Mesendoderm (in vitro differentiated cells): ENCODE data around the gene FRMPD2.

ENCODE experiments used
- DNase-seq: peaks from one replicate; pipeline ENCODE4 v3.0.0; 2013
- H2AK5ac ChIP-seq: 2 replicates; pipeline ENCODE4 v1.6.1; 2013; ENCODE audit warnings: low read length, inconsistent platforms
- H2BK120ac ChIP-seq: 2 replicates; pipeline ENCODE4 v1.6.1; 2013; ENCODE audit warnings: low read depth, mild to moderate bottlenecking, low read length, moderate library complexity, mixed read lengths
- H2BK15ac ChIP-seq: replicated peaks from 2 replicates; pipeline ENCODE4 v1.6.1; 2013; ENCODE audit warnings: low read depth, mild to moderate bottlenecking, moderate library complexity
- H2BK5ac ChIP-seq: 2 replicates; pipeline ENCODE4 v1.6.1; 2013; ENCODE audit warnings: low read length, inconsistent platforms
- H3K18ac ChIP-seq: 2 replicates; pipeline ENCODE4 v1.6.1; 2013; ENCODE audit warnings: mild to moderate bottlenecking, low read length, mixed read lengths
- H3K23ac ChIP-seq: one replicate; pipeline ENCODE4 v1.6.1; 2013; ENCODE audit warnings: low read length
- H3K27ac ChIP-seq: 2 replicates; pipeline ENCODE4 v1.5.1; 2013; ENCODE audit warnings: low read depth, mild to moderate bottlenecking, inconsistent platforms, low read length, moderate library complexity
- H3K27me3 ChIP-seq: 2 replicates; pipeline ENCODE4 v1.6.1; 2013; ENCODE audit warnings: low read length, control low read depth, mild to moderate bottlenecking, inconsistent platforms; ENCODE audit not compliant: insufficient read depth, poor library complexity
- H3K36me3 ChIP-seq: 2 replicates; pipeline ENCODE4 v1.6.1; 2013; ENCODE audit warnings: low read length, inconsistent platforms; ENCODE audit not compliant: control insufficient read depth, insufficient read depth
- H3K4ac ChIP-seq: one replicate; pipeline ENCODE4 v1.6.1; 2013; ENCODE audit warnings: low read depth, mild to moderate bottlenecking, low read length, moderate library complexity
- H3K4me1 ChIP-seq: 2 replicates; pipeline ENCODE4 v1.6.1; 2013; ENCODE audit warnings: low read depth, low read length, inconsistent platforms; ENCODE audit not compliant: control insufficient read depth
- H3K4me2 ChIP-seq: 2 replicates; pipeline ENCODE4 v1.6.1; 2013; ENCODE audit warnings: low read length
- H3K4me3 ChIP-seq: 2 replicates; pipeline ENCODE4 v1.5.1; 2013; ENCODE audit warnings: mild to moderate bottlenecking, low read length
- H3K56ac ChIP-seq: one replicate; pipeline ENCODE4 v1.6.1; 2013; ENCODE audit warnings: low read length
- H3K79me1 ChIP-seq: 2 replicates; pipeline ENCODE4 v1.6.1; 2013; ENCODE audit warnings: low read length, inconsistent platforms
- H3K79me2 ChIP-seq: 2 replicates; pipeline ENCODE4 v1.6.1; 2013; ENCODE audit warnings: mild to moderate bottlenecking, low read length; ENCODE audit not compliant: control insufficient read depth, insufficient read depth
- H3K9ac ChIP-seq: 2 replicates; pipeline ENCODE4 v1.6.1; 2013; ENCODE audit warnings: low read length, inconsistent platforms
- H4K5ac ChIP-seq: one replicate; pipeline ENCODE4 v1.6.1; 2013; ENCODE audit warnings: low read length
- H4K8ac ChIP-seq: one replicate; pipeline ENCODE4 v1.6.1; 2013; ENCODE audit warnings: low read depth, mild to moderate bottlenecking, control low read depth, low read length, moderate library complexity
- WGBS: extraction: QIAGEN DNeasy Blood & Tissue Kit; methylation state at CpG from one replicate; pipeline ENCODE4 v1.1.7; 2013; ENCODE audit warnings: low lambda C conversion rate, missing lambda C conversion rate; ENCODE audit not compliant: insufficient coverage; ENCODE audit errors: extremely low coverage; 5-methylcytosine and 5-hydroxymethylcytosine counted together

Gene FRMPD2

DNA sequence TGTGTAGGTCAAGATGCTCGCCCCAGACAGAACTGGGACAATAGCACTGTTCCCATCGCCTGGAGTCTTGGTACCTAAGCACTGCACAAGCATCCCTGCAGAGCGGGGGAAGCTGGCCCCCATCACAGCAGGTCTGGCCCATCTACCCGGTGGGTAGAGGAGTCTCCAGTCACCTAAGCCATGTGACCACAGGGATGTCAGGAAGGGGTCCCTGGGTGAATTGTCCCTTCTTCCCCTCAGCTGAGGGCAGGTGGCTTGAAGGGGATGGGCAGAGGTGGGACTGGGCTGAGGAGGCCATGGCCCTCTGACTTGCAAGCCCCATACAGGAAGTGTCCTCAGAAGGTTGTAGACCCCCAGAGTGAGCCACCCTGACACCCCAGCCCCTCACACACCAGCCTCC, 39.7 kb downstream of the FRMPD2 start:
- Histone ChIP-seq H3K18ac (no peak overlapping the region), H3K4me3 (no peak overlapping the region), H3K4me1 (no peaks in the 10 kb centered on the region), H4K5ac (no peak overlapping the region), H3K79me1 (no peaks in the 10 kb centered on the region), H2BK120ac (no peak overlapping the region), H3K9ac (no peak overlapping the region), H3K27ac (no peak overlapping the region), H3K79me2 (no peaks in the 10 kb centered on the region), H3K4ac (no peak overlapping the region), H4K8ac (no peak overlapping the region), H3K4me2 (no peak overlapping the region), H2BK15ac (no peak overlapping the region), H3K27me3 (no peaks in the 10 kb centered on the region), H3K23ac (no peak overlapping the region), H3K36me3 (no peaks in the 10 kb centered on the region), H2AK5ac (no peak overlapping the region), H3K56ac (no peak overlapping the region), H2BK5ac (no peak overlapping the region)
- no peak for DNase-seq
- WGBS: no CpG with 5 or more reads among the region's 4 CpGs

DNA sequence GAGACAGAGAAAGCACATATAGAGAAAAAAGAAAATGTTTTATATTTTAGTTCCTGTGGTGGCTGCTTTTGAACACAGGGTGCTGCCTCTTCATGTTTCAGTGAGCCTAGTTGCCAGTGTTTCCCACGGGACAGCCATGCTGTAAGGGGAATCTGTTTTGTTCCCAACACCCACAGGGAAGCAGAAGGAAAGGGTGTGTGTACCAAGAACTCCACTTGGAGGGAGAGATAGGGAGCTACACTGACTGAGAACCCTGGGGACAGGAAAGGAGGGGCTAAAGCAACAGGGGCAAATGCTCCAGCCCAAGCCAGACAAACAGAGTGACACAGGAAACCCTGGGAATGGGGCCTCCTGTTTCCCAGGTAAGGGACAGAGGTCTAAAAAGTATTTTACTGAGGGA, 40.2 kb downstream of the FRMPD2 start:
- Histone ChIP-seq H3K4me2 (no peak overlapping the region), H3K4me3 (no peak overlapping the region), H2AK5ac (no peak overlapping the region), H2BK5ac (no peak overlapping the region), H3K4ac (no peak overlapping the region), H3K27ac (no peak overlapping the region), H4K8ac (no peak overlapping the region), H3K4me1 (no peaks in the 10 kb centered on the region), H2BK15ac (no peak overlapping the region), H3K36me3 (no peaks in the 10 kb centered on the region), H3K18ac (no peak overlapping the region), H3K27me3 (no peaks in the 10 kb centered on the region), H3K56ac (no peak overlapping the region), H3K23ac (no peak overlapping the region), H3K79me1 (no peaks in the 10 kb centered on the region), H2BK120ac (no peak overlapping the region), H4K5ac (no peak overlapping the region), H3K79me2 (no peaks in the 10 kb centered on the region), H3K9ac (no peak overlapping the region)
- no CpG with 5 or more reads among the region's 1 CpG for WGBS
- no peak for DNase-seq

DNA sequence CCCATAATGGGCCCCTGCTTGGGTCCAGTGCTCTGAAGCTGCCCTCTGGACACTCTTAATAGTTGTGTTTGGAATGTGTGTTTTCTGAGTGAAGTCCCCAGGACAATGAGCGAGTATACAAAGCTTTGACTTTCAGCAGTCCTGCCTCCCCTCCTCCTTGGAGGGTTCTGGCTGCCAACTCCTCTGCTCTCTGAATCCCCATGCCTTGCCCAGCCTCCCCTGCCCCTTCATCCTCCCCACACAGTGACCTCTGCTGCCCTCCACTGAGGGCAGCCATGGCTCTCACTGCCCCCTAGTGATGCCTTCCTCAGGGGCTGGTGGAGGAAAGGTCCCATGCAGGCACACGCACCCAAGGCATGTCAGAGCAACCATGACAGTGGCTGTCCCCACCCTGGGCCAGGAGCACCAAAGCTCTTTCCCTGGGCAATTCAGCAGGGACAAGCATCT, 40.9 kb downstream of the FRMPD2 start:
- Histone ChIP-seq H4K8ac (no peak overlapping the region), H3K4me3 (no peak overlapping the region), H3K4ac (no peak overlapping the region), H2BK15ac (no peak overlapping the region), H3K56ac (no peak overlapping the region), H3K9ac (no peak overlapping the region), H3K4me1 (no peaks in the 10 kb centered on the region), H2BK120ac (no peak overlapping the region), H3K36me3 (no peaks in the 10 kb centered on the region), H4K5ac (no peak overlapping the region), H3K79me1 (no peaks in the 10 kb centered on the region), H2AK5ac (no peak overlapping the region), H3K27me3 (no peaks in the 10 kb centered on the region), H2BK5ac (no peak overlapping the region), H3K27ac (no peak overlapping the region), H3K23ac (no peak overlapping the region), H3K4me2 (no peak overlapping the region), H3K18ac (no peak overlapping the region), H3K79me2 (no peaks in the 10 kb centered on the region)
- DNase-seq: no peak
- no CpG with 5 or more reads among the region's 2 CpGs for WGBS

DNA sequence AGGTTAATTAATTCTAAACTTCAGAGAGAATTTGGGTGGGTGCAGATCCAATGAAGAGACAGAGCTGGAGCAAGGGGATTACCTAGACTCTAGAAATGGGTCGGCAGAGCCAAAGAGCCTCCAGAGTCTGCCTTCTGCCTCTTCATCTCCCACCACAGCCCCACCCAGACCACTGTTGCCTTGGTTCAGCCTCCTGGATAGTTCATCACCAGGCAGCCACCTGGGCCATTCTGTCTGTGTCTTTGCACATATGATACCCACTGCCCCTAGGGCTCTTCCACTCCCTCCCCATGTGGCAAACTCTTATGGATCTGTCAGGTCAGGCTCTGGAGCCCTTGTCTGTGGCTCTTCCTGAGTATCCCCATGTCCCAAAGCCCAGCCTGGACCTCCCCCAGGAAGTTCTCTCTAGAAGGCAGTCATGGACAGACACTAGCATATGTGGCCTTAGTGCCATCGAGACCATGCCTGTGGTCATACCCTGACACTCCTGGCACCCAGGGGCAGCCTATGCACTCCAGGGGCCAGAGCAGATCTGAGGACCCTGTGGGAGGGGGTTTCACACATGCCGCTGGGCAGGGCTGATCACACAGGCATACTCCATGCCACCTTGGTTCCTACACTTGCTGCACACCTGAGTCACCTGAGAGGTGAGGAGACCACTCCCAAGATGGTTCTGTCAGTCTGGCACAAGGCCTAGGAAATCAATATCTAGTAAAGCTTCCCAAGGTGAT, 41.6 kb downstream of the FRMPD2 start:
- H3K27ac ChIP-seq: no peak overlapping the region
- no peak overlapping the region for H4K5ac ChIP-seq
- H3K36me3 ChIP-seq: no peaks in the 10 kb centered on the region
- no peak overlapping the region for H3K4me2 ChIP-seq
- H2BK15ac ChIP-seq: no peak overlapping the region
- H4K8ac ChIP-seq: no peak overlapping the region
- no peak overlapping the region for H3K9ac ChIP-seq
- H3K27me3 ChIP-seq: no peaks in the 10 kb centered on the region
- H3K4me3 ChIP-seq: no peak overlapping the region
- H3K4ac ChIP-seq: no peak overlapping the region
- no peaks in the 10 kb centered on the region for H3K79me1 ChIP-seq
- DNase-seq: no peak
- WGBS: no CpG with 5 or more reads among the region's 3 CpGs
- no peak overlapping the region for H3K56ac ChIP-seq
- H3K18ac ChIP-seq: no peak overlapping the region
- no peaks in the 10 kb centered on the region for H3K4me1 ChIP-seq
- no peak overlapping the region for H2AK5ac ChIP-seq
- no peak overlapping the region for H2BK120ac ChIP-seq
- no peaks in the 10 kb centered on the region for H3K79me2 ChIP-seq
- no peak overlapping the region for H3K23ac ChIP-seq
- no peak overlapping the region for H2BK5ac ChIP-seq

DNA sequence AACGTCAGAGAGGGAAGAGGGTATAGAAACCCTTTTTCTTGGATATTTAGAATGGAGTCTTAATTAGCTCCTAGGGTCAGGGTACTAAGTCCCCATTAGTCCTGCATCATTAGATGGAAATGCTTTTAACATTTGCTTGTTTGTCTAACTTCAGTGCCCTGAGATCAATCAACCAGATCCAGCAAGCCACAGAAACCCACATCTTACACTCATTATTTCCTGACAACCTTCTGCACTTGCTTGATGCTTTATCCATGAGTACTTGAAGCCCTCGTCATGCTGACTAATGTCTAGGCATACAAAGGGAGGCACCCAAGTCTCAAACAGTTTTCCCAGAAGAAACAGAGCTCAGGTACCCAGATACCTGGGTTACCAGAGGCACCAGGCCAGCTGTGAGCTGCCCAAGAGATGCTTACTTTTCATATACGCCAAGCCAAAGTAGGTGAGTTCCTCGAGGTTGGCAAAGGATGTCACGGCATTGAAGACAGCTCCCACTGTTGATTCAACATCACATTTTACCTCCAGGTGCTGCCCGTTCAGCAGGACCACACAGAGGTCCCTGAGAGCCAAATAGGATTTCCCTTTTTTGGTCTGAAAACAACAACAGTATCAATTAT, 42.7 kb downstream of the FRMPD2 start:
- H3K4ac ChIP-seq: no peak overlapping the region
- H2AK5ac ChIP-seq: no peak overlapping the region
- no peaks in the 10 kb centered on the region for H3K79me1 ChIP-seq
- no peaks in the 10 kb centered on the region for H3K27me3 ChIP-seq
- no peak overlapping the region for H3K4me3 ChIP-seq
- H3K36me3 ChIP-seq: no peaks in the 10 kb centered on the region
- H3K56ac ChIP-seq: no peak overlapping the region
- no peak overlapping the region for H3K9ac ChIP-seq
- H4K5ac ChIP-seq: no peak overlapping the region
- no peak overlapping the region for H2BK120ac ChIP-seq
- H4K8ac ChIP-seq: no peak overlapping the region
- no peak overlapping the region for H2BK15ac ChIP-seq
- H3K23ac ChIP-seq: no peak overlapping the region
- no peak overlapping the region for H3K4me2 ChIP-seq
- no CpG with 5 or more reads among the region's 6 CpGs for WGBS
- H3K27ac ChIP-seq: no peak overlapping the region
- no peak overlapping the region for H3K18ac ChIP-seq
- DNase-seq: no peak
- H2BK5ac ChIP-seq: no peak overlapping the region
- H3K79me2 ChIP-seq: no peaks in the 10 kb centered on the region
- no peaks in the 10 kb centered on the region for H3K4me1 ChIP-seq

DNA sequence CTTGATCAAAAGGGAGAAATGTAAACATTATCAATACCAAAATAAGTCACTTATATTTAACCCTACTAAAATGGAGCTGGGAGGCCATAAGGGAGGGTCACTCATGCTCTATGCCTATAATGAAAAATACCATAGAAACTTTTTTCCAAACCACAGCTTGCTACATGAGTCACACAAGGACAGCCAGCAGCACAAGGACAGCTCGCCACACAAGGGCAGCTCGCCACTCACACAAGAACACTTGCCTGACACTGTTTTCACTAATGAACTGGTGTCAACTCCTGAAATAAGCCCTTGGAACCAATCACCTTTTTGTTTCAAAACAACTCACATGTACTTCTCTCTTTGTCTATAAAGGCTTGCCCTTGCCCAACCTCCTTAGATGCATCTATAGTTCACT, 43.3 kb downstream of the FRMPD2 start:
- Histone ChIP-seq H3K27ac (no peak overlapping the region), H3K18ac (no peak overlapping the region), H2AK5ac (no peak overlapping the region), H3K27me3 (no peaks in the 10 kb centered on the region), H3K4me3 (no peak overlapping the region), H3K79me1 (no peaks in the 10 kb centered on the region), H3K23ac (no peak overlapping the region), H3K9ac (no peak overlapping the region), H4K5ac (no peak overlapping the region), H3K56ac (no peak overlapping the region), H3K4me1 (no peaks in the 10 kb centered on the region), H2BK120ac (no peak overlapping the region), H3K36me3 (no peaks in the 10 kb centered on the region), H2BK15ac (no peak overlapping the region), H2BK5ac (no peak overlapping the region), H3K4me2 (no peak overlapping the region), H3K4ac (no peak overlapping the region), H3K79me2 (no peaks in the 10 kb centered on the region), H4K8ac (no peak overlapping the region)
- no peak for DNase-seq
- no CpG with 5 or more reads among the region's 2 CpGs for WGBS
